IMR-90 (cell line): Measurements from ENCODE around the gene ASMTL. TPM values are rescaled to one million over a fixed set of nuclear protein-coding genes. Genes with fewer than 3 reads are reported as not detected.

Source experiments
- ATAC-seq: fragments of 200-7000 bp; cut with Tn5 transposase; 2 replicates; pipeline ENCODE4 v1.9.1; 2020; ENCODE audit warnings: low read depth, mild to moderate bottlenecking, moderate library complexity
- BruUV-seq: library from RNA; stranded (reverse); fragments of 400-500 nt; replicated peaks from 2 replicates; lab custom pipeline; 2021; lab: Mats Ljungman, UMichigan
- CTCF ChIA-PET: fragments of 300-600 bp; formaldehyde crosslinking; extraction: SDS; loops from one replicate; lab custom pipeline; 2021; ENCODE audit warnings: antibody characterized with exemption; lab: Yijun Ruan, JAX
- POLR2A ChIA-PET: fragments of 300-600 bp; sonication (Branson Sonifier 250); formaldehyde crosslinking; loops from one replicate; lab custom pipeline; 2022; ENCODE audit warnings: antibody characterized with exemption; ENCODE audit not compliant: unreplicated experiment; lab: Charles Lee
- DNase-seq: peaks from one replicate; pipeline ENCODE4 v3.0.0; 2013
- H2AFZ ChIP-seq: replicated peaks from 2 replicates; pipeline ENCODE3; 2013; ENCODE audit warnings: low read length, mild to moderate bottlenecking; ENCODE audit not compliant: poor library complexity
- H2AK5ac ChIP-seq: 2 replicates; pipeline ENCODE4 v1.6.1; 2013; ENCODE audit warnings: low read depth, low read length, inconsistent platforms
- H2AK9ac ChIP-seq: replicated peaks from 2 replicates; pipeline ENCODE3; 2013; ENCODE audit warnings: mild to moderate bottlenecking, low read depth, low read length, moderate library complexity; ENCODE audit not compliant: poor library complexity
- H2BK120ac ChIP-seq: 2 replicates; pipeline ENCODE4 v1.6.1; 2013; ENCODE audit warnings: low read depth, low read length, inconsistent platforms
- H2BK15ac ChIP-seq: 3 replicates; pipeline ENCODE4 v1.6.1; 2013; ENCODE audit warnings: low read depth, low read length, inconsistent platforms
- H2BK20ac ChIP-seq: 2 replicates; pipeline ENCODE4 v1.6.1; 2013; ENCODE audit warnings: low read depth, mild to moderate bottlenecking, inconsistent platforms, low read length, moderate library complexity
- H2BK5ac ChIP-seq: 2 replicates; pipeline ENCODE4 v1.6.1; 2013; ENCODE audit warnings: mild to moderate bottlenecking, low read depth, low read length, inconsistent platforms; ENCODE audit not compliant: poor library complexity, severe bottlenecking
- H3K14ac ChIP-seq: replicated peaks from 2 replicates; pipeline ENCODE4 v1.6.1; 2013; ENCODE audit warnings: low read depth, low read length, inconsistent platforms
- H3K18ac ChIP-seq: 2 replicates; pipeline ENCODE4 v1.6.1; 2013; ENCODE audit warnings: low read depth, low read length, control low read depth
- H3K23ac ChIP-seq: 2 replicates; pipeline ENCODE4 v1.6.1; 2013; ENCODE audit warnings: low read depth, low read length, inconsistent platforms
- H3K27ac ChIP-seq: 2 replicates; pipeline ENCODE4 v1.5.1; 2013; ENCODE audit warnings: mild to moderate bottlenecking, control low read depth, low read length; ENCODE audit not compliant: insufficient read depth
- H3K27me3 ChIP-seq: 2 replicates; pipeline ENCODE4 v1.6.1; 2013; ENCODE audit warnings: low read length; ENCODE audit not compliant: control insufficient read depth, insufficient read depth
- H3K36me3 ChIP-seq: 2 replicates; pipeline ENCODE4 v1.6.1; 2013; ENCODE audit warnings: low read length, mixed read lengths; ENCODE audit not compliant: control insufficient read depth, insufficient read depth
- H3K4ac ChIP-seq: 2 replicates; pipeline ENCODE4 v1.6.1; 2013; ENCODE audit warnings: low read depth, low read length, inconsistent platforms
- H3K4me1 ChIP-seq: 2 replicates; pipeline ENCODE4 v1.6.1; 2013; ENCODE audit warnings: low read length, mixed read lengths; ENCODE audit not compliant: control insufficient read depth, insufficient read depth
- H3K4me2 ChIP-seq: 2 replicates; pipeline ENCODE4 v1.6.1; 2013; ENCODE audit warnings: low read depth, mild to moderate bottlenecking, control low read depth, low read length, moderate library complexity
- H3K4me3 ChIP-seq: 2 replicates; pipeline ENCODE4 v1.5.1; 2013; ENCODE audit warnings: low read depth, mild to moderate bottlenecking, control low read depth, low read length, moderate library complexity; ENCODE audit not compliant: insufficient read depth
- H3K56ac ChIP-seq: 2 replicates; pipeline ENCODE4 v1.6.1; 2013; ENCODE audit warnings: low read length, inconsistent platforms; ENCODE audit not compliant: insufficient read depth; ENCODE audit errors: extremely low read depth
- H3K79me1 ChIP-seq, 2 experiments: 2 replicates each; pipeline ENCODE4 v1.6.1; 2013; ENCODE audit warnings: low read length in 2 of 2, inconsistent platforms in 1 of 2, low read depth in 1 of 2
- H3K9ac ChIP-seq: 2 replicates; pipeline ENCODE4 v1.6.1; 2013; ENCODE audit warnings: low read depth, low read length, control low read depth
- H3K9me1 ChIP-seq: 2 replicates; pipeline ENCODE4 v1.6.1; 2013; ENCODE audit warnings: low read length, inconsistent platforms; ENCODE audit not compliant: insufficient read depth
- H3K9me3 ChIP-seq: 2 replicates; pipeline ENCODE4 v1.6.1; 2013; ENCODE audit warnings: low read length; ENCODE audit not compliant: control insufficient read depth, insufficient read depth
- H4K20me1 ChIP-seq: 2 replicates; pipeline ENCODE4 v1.6.1; 2013; ENCODE audit warnings: low read length, inconsistent platforms; ENCODE audit not compliant: insufficient read depth
- H4K5ac ChIP-seq: 2 replicates; pipeline ENCODE4 v1.6.1; 2013; ENCODE audit warnings: mild to moderate bottlenecking, low read depth, low read length, control low read depth
- H4K8ac ChIP-seq, 2 experiments: 2 replicates each; pipeline ENCODE4 v1.6.1; 2013; ENCODE audit warnings: low read depth in 2 of 2, low read length in 2 of 2, control low read depth in 1 of 2, inconsistent platforms in 1 of 2
- H4K91ac ChIP-seq: 2 replicates; pipeline ENCODE4 v1.6.1; 2013; ENCODE audit warnings: low read depth, low read length, inconsistent platforms; ENCODE audit not compliant: insufficient read depth
- BHLHE40 ChIP-seq: fragments of 150-350 bp; IDR thresholded peaks from 2 replicates; pipeline ENCODE4 v1.6.1; 2016; ENCODE audit warnings: mild to moderate bottlenecking, low read depth, low read length
- CEBPB ChIP-seq: IDR thresholded peaks from 2 replicates; pipeline ENCODE4 v1.6.1; 2012; ENCODE audit warnings: low read depth, low read length, improper control_type of control experiment
- CHD1 ChIP-seq: IDR thresholded peaks from 2 replicates; pipeline ENCODE4 v1.6.1; 2012; ENCODE audit warnings: low read depth, low read length, improper control_type of control experiment
- FOS ChIP-seq: fragments of 150-350 bp; IDR thresholded peaks from 2 replicates; pipeline ENCODE4 v1.6.1; 2016; ENCODE audit warnings: low read depth, low read length
- MAZ ChIP-seq: IDR thresholded peaks from 2 replicates; pipeline ENCODE4 v1.6.1; 2012; ENCODE audit warnings: low read depth, mild to moderate bottlenecking, low read length, improper control_type of control experiment, moderate library complexity, borderline replicate concordance
- MXI1 ChIP-seq: IDR thresholded peaks from 2 replicates; pipeline ENCODE4 v1.6.1; 2012; ENCODE audit warnings: low read depth, mild to moderate bottlenecking, low read length, moderate library complexity, borderline replicate concordance
- NFE2L2 ChIP-seq: fragments of 150-350 bp; IDR thresholded peaks from 2 replicates; pipeline ENCODE4 v1.6.1; 2016; ENCODE audit warnings: low read depth, mild to moderate bottlenecking, low read length
- POLR2A ChIP-seq: IDR thresholded peaks from 2 replicates; pipeline ENCODE4 v1.6.1; 2012; ENCODE audit warnings: mild to moderate bottlenecking, low read depth, low read length
- RAD21 ChIP-seq: IDR thresholded peaks from 2 replicates; pipeline ENCODE4 v1.6.1; 2012; ENCODE audit warnings: low read length, improper control_type of control experiment
- RCOR1 ChIP-seq: IDR thresholded peaks from 2 replicates; pipeline ENCODE4 v1.6.1; 2012; ENCODE audit warnings: mild to moderate bottlenecking, low read length, improper control_type of control experiment; ENCODE audit not compliant: insufficient replicate concordance
- dilution Hi-C: fragments of 300-500 bp; cut with HindIII; formaldehyde crosslinking; loops from one replicate; pipeline ENCODE4 v1.14.3; 2018; ENCODE audit warnings: low sequenced_read_pairs; ENCODE audit not compliant: unreplicated experiment
- in situ Hi-C: fragments of 300-500 bp; cut with MboI; formaldehyde crosslinking; loops from 3 replicates; pipeline ENCODE4 v1.14.3; 2019; ENCODE audit warnings: low sequenced_read_pairs, inconsistent platforms, mixed read lengths
- intact Hi-C: fragments of 100-400 bp; cut with micrococcal nuclease; formaldehyde crosslinking; loops from 2 replicates; pipeline ENCODE4 v1.10.0; 2022
- polyA plus RNA-seq, 3 experiments: library from polyadenylated mRNA; depleted of rRNA; stranded (reverse); fragments of >200 nt; gene quantifications; 2 replicates each; pipeline ENCODE4 v1.2.3, GENCODE V29; 2012; ENCODE audit warnings: low replicate concordance in 1 of 3
- total RNA-seq: library from RNA; depleted of rRNA; stranded (reverse); fragments of >200 nt; gene quantifications from 2 replicates; pipeline ENCODE4 v1.2.3, GENCODE V29; 2012
- TF ChIP-seq, protein P1 (sequence below): fragments of 150-350 bp; IDR thresholded peaks from 2 replicates; pipeline ENCODE4 v1.6.1; 2016; ENCODE audit warnings: low read depth, mild to moderate bottlenecking, low read length, moderate library complexity, borderline replicate concordance
- TF ChIP-seq, protein P2 (sequence below): conservative IDR thresholded peaks from 2 replicates; pipeline ENCODE4 v1.5.1; 2012; ENCODE audit warnings: mild to moderate bottlenecking, low read depth, low read length, improper control_type of control experiment
- TF ChIP-seq, protein P3 (sequence below): fragments of 150-350 bp; IDR thresholded peaks from 2 replicates; pipeline ENCODE4 v1.6.1; 2017; ENCODE audit warnings: mild to moderate bottlenecking, antibody characterized with exemption, low read length, low read depth

Gene ASMTL
- total and polyA plus RNA-seq, 2 of the 4 experiments (the other 2 are of a cell fraction): 13.4 to 33.4 TPM

DNA sequence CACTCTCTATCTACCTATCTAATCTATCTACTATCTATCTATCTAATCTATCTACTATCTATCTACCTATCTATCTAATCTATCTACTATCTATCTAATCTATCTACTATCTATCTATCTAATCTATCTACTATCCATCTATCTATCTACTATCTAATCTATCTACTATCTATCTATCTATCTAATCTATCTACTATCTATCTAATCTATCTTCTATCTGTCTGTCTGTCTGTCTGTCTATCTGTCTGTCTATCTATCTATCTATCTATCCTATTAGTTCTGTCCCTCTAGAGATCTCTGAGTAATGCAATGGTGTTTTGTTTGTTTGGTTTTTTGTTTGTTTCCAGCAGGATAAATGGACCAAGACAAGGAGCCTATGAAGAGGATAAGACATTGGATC is 9.4 kb upstream of the ASMTL start:
- in situ Hi-C loops: loop anchor here (25.0 kb wide), 2 partner anchors 125 to 1350 kb away; partner anchors contain the start of gene AKAP17A

More for the DNA sequence above, 9.4 kb upstream of the ASMTL start:
- H3K4ac ChIP-seq: no peak overlapping the region
- H4K91ac ChIP-seq: no peak overlapping the region
- no peak overlapping the region for H3K4me3 ChIP-seq
- no peaks in the 10 kb centered on the region for H4K20me1 ChIP-seq
- ATAC-seq (no peak), DNase-seq (no peak)
- no peak overlapping the region for H2BK5ac ChIP-seq
- no peaks in the 10 kb centered on the region for H3K79me1 ChIP-seq
- dilution Hi-C loops (no loop called here), intact Hi-C loops (no loop called here)
- POLR2A ChIA-PET: no interaction called here
- H3K27me3 ChIP-seq: peaks cover 4% of the 10 kb centered on the region; the same call in 1 of the 2 replicates
- no peaks in the 10 kb centered on the region for H3K36me3 ChIP-seq
- no peak overlapping the region for H2BK15ac ChIP-seq
- no peak overlapping the region for H2AK9ac ChIP-seq
- CTCF ChIA-PET: no interaction called here
- no TSS peak for BruUV-seq
- H4K5ac ChIP-seq: no peak overlapping the region
- no peaks in the 10 kb centered on the region for H3K9me1 ChIP-seq
- no peak overlapping the region for H2AK5ac ChIP-seq
- H3K27ac ChIP-seq: no peak overlapping the region
- no peak overlapping the region for H4K8ac ChIP-seq
- no peaks in the 10 kb centered on the region for H3K9me3 ChIP-seq
- H3K56ac ChIP-seq: no peak overlapping the region
- no peak overlapping the region for H2BK120ac ChIP-seq
- H2BK20ac ChIP-seq: no peak overlapping the region
- no peak overlapping the region for H3K4me2 ChIP-seq
- H3K14ac ChIP-seq: no peak overlapping the region
- no peak overlapping the region for H3K23ac ChIP-seq
- no peak overlapping the region for H2AFZ ChIP-seq
- H3K18ac ChIP-seq: no peak overlapping the region
- H3K4me1 ChIP-seq: no peaks in the 10 kb centered on the region
- TF ChIP-seq POLR2A (no peak), CEBPB (no peak), MAZ (no peak), BHLHE40 (no peak), FOS (no peak), MXI1 (no peak), NFE2L2 (no peak), RCOR1 (no peak), CHD1 (no peak), RAD21 (no peak)
- TF ChIP-seq, protein P1, sequence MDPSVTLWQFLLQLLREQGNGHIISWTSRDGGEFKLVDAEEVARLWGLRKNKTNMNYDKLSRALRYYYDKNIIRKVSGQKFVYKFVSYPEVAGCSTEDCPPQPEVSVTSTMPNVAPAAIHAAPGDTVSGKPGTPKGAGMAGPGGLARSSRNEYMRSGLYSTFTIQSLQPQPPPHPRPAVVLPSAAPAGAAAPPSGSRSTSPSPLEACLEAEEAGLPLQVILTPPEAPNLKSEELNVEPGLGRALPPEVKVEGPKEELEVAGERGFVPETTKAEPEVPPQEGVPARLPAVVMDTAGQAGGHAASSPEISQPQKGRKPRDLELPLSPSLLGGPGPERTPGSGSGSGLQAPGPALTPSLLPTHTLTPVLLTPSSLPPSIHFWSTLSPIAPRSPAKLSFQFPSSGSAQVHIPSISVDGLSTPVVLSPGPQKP: no peak
- TF ChIP-seq, protein P2, sequence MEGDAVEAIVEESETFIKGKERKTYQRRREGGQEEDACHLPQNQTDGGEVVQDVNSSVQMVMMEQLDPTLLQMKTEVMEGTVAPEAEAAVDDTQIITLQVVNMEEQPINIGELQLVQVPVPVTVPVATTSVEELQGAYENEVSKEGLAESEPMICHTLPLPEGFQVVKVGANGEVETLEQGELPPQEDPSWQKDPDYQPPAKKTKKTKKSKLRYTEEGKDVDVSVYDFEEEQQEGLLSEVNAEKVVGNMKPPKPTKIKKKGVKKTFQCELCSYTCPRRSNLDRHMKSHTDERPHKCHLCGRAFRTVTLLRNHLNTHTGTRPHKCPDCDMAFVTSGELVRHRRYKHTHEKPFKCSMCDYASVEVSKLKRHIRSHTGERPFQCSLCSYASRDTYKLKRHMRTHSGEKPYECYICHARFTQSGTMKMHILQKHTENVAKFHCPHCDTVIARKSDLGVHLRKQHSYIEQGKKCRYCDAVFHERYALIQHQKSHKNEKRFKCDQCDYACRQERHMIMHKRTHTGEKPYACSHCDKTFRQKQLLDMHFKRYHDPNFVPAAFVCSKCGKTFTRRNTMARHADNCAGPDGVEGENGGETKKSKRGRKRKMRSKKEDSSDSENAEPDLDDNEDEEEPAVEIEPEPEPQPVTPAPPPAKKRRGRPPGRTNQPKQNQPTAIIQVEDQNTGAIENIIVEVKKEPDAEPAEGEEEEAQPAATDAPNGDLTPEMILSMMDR: no peak
- TF ChIP-seq, protein P3, sequence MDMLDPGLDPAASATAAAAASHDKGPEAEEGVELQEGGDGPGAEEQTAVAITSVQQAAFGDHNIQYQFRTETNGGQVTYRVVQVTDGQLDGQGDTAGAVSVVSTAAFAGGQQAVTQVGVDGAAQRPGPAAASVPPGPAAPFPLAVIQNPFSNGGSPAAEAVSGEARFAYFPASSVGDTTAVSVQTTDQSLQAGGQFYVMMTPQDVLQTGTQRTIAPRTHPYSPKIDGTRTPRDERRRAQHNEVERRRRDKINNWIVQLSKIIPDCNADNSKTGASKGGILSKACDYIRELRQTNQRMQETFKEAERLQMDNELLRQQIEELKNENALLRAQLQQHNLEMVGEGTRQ: no peak
- H3K9ac ChIP-seq: no peak overlapping the region
